HepG2 (cell line): Measurements from ENCODE around the gene LUZP1. TPM values are rescaled to one million over a fixed set of nuclear protein-coding genes. Genes with fewer than 3 reads are reported as not detected.

Source experiments
- ATAC-seq: fragments of 200-7000 bp; cut with Tn5 transposase; 3 replicates; pipeline ENCODE4 v1.9.1; 2020; ENCODE audit warnings: mild to moderate bottlenecking, moderate library complexity
- BruUV-seq: library from RNA; stranded (reverse); fragments of 400-500 nt; replicated peaks from 2 replicates; lab custom pipeline; 2021; lab: Mats Ljungman, UMichigan
- CTCF ChIA-PET: fragments of 300-600 bp; formaldehyde crosslinking; extraction: SDS; loops from one replicate; lab custom pipeline; 2021; ENCODE audit warnings: low total read pairs, inconsistent platforms, low intra/inter-chr PET ratio; lab: Yijun Ruan, JAX
- POLR2A ChIA-PET: fragments of 350-600 bp; sonication (Branson Sonifier 250); formaldehyde crosslinking; loops from one replicate; lab custom pipeline; 2020; ENCODE audit warnings: antibody characterized with exemption, inconsistent platforms; lab: Yijun Ruan, JAX
- DNase-seq: peaks from one replicate; pipeline ENCODE4 v3.0.0-alpha.2; 2015; ENCODE audit warnings: low spot score
- FAIRE-seq: peaks from 3 replicates; lab custom pipeline; 2011; peaks lifted over from hg19 to GRCh38; lab: Jason Lieb, UNC
- H2AFZ ChIP-seq: one replicate; pipeline ENCODE4 v1.6.1; 2011; ENCODE audit warnings: low read length, inconsistent platforms
- H3K27ac ChIP-seq: fragments of 300-600 bp; 3 replicates; pipeline ENCODE4 v1.8.0; 2011; ENCODE audit warnings: mixed run types, mild to moderate bottlenecking, mixed read lengths, low read length, inconsistent platforms; ENCODE audit not compliant: insufficient read depth; ENCODE audit errors: extremely low read length
- H3K27me3 ChIP-seq, 2 experiments: fragments of 200-600 bp in 1 of 2; 2 replicates in 1 of 2; 3 replicates in 1 of 2; pipeline versions ENCODE4 v1.6.0 to v1.8.0; 2011; ENCODE audit warnings: low read length in 2 of 2, mild to moderate bottlenecking in 2 of 2, moderate library complexity in 2 of 2, inconsistent platforms in 1 of 2; ENCODE audit not compliant: insufficient read depth in 2 of 2, control insufficient read depth in 1 of 2
- H3K36me3 ChIP-seq, 2 experiments: fragments of 200-600 bp in 1 of 2; replicated peaks in 1 of 2; 2 replicates in 1 of 2; 3 replicates in 1 of 2; pipeline versions ENCODE4 v1.5.1 to v1.8.0; 2011; ENCODE audit warnings: low read length in 2 of 2, inconsistent platforms in 1 of 2; ENCODE audit not compliant: insufficient read depth in 2 of 2, control insufficient read depth in 1 of 2
- H3K4me1 ChIP-seq: 2 replicates; pipeline ENCODE4 v1.5.1; 2012; ENCODE audit warnings: low read length, inconsistent platforms; ENCODE audit not compliant: insufficient read depth
- H3K4me2 ChIP-seq: 2 replicates; pipeline ENCODE4 v1.6.0; 2011; ENCODE audit warnings: low read depth, low read length, inconsistent platforms
- H3K4me3 ChIP-seq, 3 experiments: fragments of 200-600 bp in 1 of 3; sonication (generic), shearing (Covaris generic) in 1 of 3; replicated peaks in 1 of 3; 2 replicates each; pipeline ENCODE4 v1.5.1; 2011 to 2016; ENCODE audit warnings: low read length in 3 of 3, inconsistent platforms in 2 of 3, low read depth in 2 of 3, mild to moderate bottlenecking in 2 of 3, control low read depth in 1 of 3, mixed read lengths in 1 of 3; ENCODE audit not compliant: insufficient read depth in 1 of 3
- H3K79me2 ChIP-seq: one replicate; pipeline ENCODE4 v1.6.1; 2011; ENCODE audit warnings: low read length, inconsistent platforms; ENCODE audit not compliant: insufficient read depth
- H3K9ac ChIP-seq: 2 replicates; pipeline ENCODE4 v1.6.0; 2011; ENCODE audit warnings: mild to moderate bottlenecking, low read depth, low read length, inconsistent platforms; ENCODE audit not compliant: insufficient read depth
- H3K9me3 ChIP-seq: 2 replicates; pipeline ENCODE4 v1.5.1; 2012; ENCODE audit warnings: mild to moderate bottlenecking, low read length
- H4K20me1 ChIP-seq: 2 replicates; pipeline ENCODE4 v1.6.0; 2011; ENCODE audit warnings: inconsistent platforms, mild to moderate bottlenecking, low read length, moderate library complexity; ENCODE audit not compliant: insufficient read depth
- CREB1 ChIP-seq, 2 experiments: fragments of 450-650 bp in 1 of 2; IDR thresholded peaks; 2 replicates each; pipeline ENCODE4 v1.6.1; 2016 to 2017; ENCODE audit warnings: control low read depth in 1 of 2, mild to moderate bottlenecking in 1 of 2, missing compliant biosample characterization in 1 of 2, missing genetic modification characterization in 1 of 2
- ELF1 ChIP-seq: sonication (generic); formaldehyde crosslinking; IDR thresholded peaks from 2 replicates; pipeline ENCODE4 v1.4.0; 2020; ENCODE audit warnings: missing genetic modification reagents
- HDAC2 ChIP-seq: sonication (generic); formaldehyde crosslinking; IDR thresholded peaks from 2 replicates; pipeline ENCODE4 v1.4.0; 2020; ENCODE audit warnings: missing genetic modification reagents
- KDM5B ChIP-seq: sonication (generic); formaldehyde crosslinking; IDR thresholded peaks from 2 replicates; pipeline ENCODE4 v1.4.0; 2020; ENCODE audit warnings: missing genetic modification reagents, mild to moderate bottlenecking, borderline replicate concordance
- PAF1 ChIP-seq: IDR thresholded peaks from 2 replicates; pipeline ENCODE4 v1.6.1; 2016; ENCODE audit warnings: missing genetic modification reagents, missing compliant biosample characterization
- SIN3A ChIP-seq: IDR thresholded peaks from 2 replicates; pipeline ENCODE4 v1.6.1; 2011; ENCODE audit warnings: low read depth, mild to moderate bottlenecking, control low read depth, low read length, borderline replicate concordance
- ZNF12 ChIP-seq: sonication (generic); formaldehyde crosslinking; IDR thresholded peaks from 2 replicates; pipeline ENCODE4 v1.5.0; 2020; ENCODE audit warnings: missing genetic modification reagents
- ZNF225 ChIP-seq: sonication (generic); formaldehyde crosslinking; IDR thresholded peaks from 2 replicates; pipeline ENCODE4 v1.4.0; 2020; ENCODE audit warnings: mild to moderate bottlenecking, missing genetic modification reagents
- ZNF30 ChIP-seq: sonication (generic); formaldehyde crosslinking; IDR thresholded peaks from 2 replicates; pipeline ENCODE4 v1.5.0; 2020; ENCODE audit warnings: mild to moderate bottlenecking, missing genetic modification reagents
- ZNF777 ChIP-seq: sonication (generic); formaldehyde crosslinking; IDR thresholded peaks from 2 replicates; pipeline ENCODE4 v1.4.0; 2020; ENCODE audit warnings: missing genetic modification reagents
- ZUFSP ChIP-seq: sonication (generic); formaldehyde crosslinking; IDR thresholded peaks from 2 replicates; pipeline ENCODE4 v1.9.0; 2021; ENCODE audit warnings: missing genetic modification reagents, mild to moderate bottlenecking, borderline replicate concordance
- WGBS: methylation state at CpG from one replicate; pipeline ENCODE4 v1.1.6; 2017; ENCODE audit warnings: low lambda C conversion rate; 5-methylcytosine and 5-hydroxymethylcytosine counted together
- in situ Hi-C: cut with HindIII; loops from 2 replicates; pipeline ENCODE4 v1.10.0; 2017; ENCODE audit warnings: low pct_unique_long_range_greater_than_20kb; ENCODE audit not compliant: extremely low pct_ligation_motif_present
- intact Hi-C: fragments of 100-400 bp; cut with micrococcal nuclease; formaldehyde crosslinking; loops from one replicate; pipeline ENCODE4 v1.10.0; 2022; ENCODE audit not compliant: unreplicated experiment
- polyA plus RNA-seq, 8 experiments: library from polyadenylated mRNA; depleted of rRNA in 3 of 8; stranded (reverse) in 7 of 8; unstranded in 1 of 8; fragments of >200 nt; fragmentation: Illumina TruSeq in 4 of 8; extraction: Trizol in 4 of 8; gene quantifications; 2 replicates each; pipeline versions ENCODE4 v1.2.1 to v1.2.3, GENCODE V29; 2011 to 2016; ENCODE audit warnings: low read depth in 4 of 8, missing spikeins in 1 of 8, mixed read lengths in 1 of 8; ENCODE audit not compliant: insufficient read depth in 1 of 8
- total RNA-seq, 5 experiments: library from RNA; depleted of rRNA; stranded (reverse); fragments of >200 nt; fragmentation: Illumina TruSeq; extraction: Trizol; gene quantifications; 2 replicates each; pipeline ENCODE4 v1.2.3, GENCODE V29; 2016; ENCODE audit warnings: low read depth in 1 of 5
- TF ChIP-seq, protein P1 (sequence below): IDR thresholded peaks from 2 replicates; pipeline ENCODE4 v1.6.1; 2016; ENCODE audit warnings: mild to moderate bottlenecking
- TF ChIP-seq, protein P2 (sequence below): fragments of 450-650 bp; IDR thresholded peaks from 2 replicates; pipeline ENCODE4 v1.6.1; 2016
- TF ChIP-seq, protein P3 (sequence below): sonication (generic); formaldehyde crosslinking; IDR thresholded peaks from 2 replicates; pipeline ENCODE4 v1.4.0; 2020; ENCODE audit warnings: mild to moderate bottlenecking, missing genetic modification reagents
- TF ChIP-seq, protein P4 (sequence below): sonication (generic); formaldehyde crosslinking; IDR thresholded peaks from 2 replicates; pipeline ENCODE4 v1.4.0; 2020; ENCODE audit warnings: mild to moderate bottlenecking, missing genetic modification reagents

Gene LUZP1
- total and polyA plus RNA-seq, 2 of the 13 experiments (the other 11 are each of a cell fraction or from before 2014, with no cell fraction given) = 6.9 to 12.7 TPM

DNA sequence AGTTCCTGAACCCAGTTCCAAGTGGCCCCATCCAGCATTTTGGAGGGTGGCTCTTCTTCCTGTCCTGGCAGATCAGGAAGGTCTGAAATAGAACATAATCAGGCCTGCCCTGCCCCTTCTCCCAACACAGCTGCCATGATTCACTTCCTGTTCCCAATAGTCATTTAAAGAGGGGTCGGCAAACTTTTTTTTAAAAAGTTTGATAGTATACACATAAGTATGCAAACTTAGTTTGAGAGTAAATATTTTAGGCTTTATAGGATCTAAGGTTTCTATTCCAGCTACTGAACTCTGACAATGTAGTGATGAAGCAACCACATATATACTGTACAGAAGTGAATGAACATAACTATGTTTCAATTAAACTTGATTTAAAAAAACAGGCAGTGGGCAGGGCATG is 66.4 kb downstream of the LUZP1 start:
- DNase-seq = no peak
- TF ChIP-seq SIN3A (no peak), CREB1 (IDR thresholded peaks at IDR 0.05) (no peak), CREB1 (CRISPR knock-in tag; IDR thresholded peaks at IDR 0.05) (no peak), PAF1 (CRISPR knock-in tag) (no peak), ZNF12 (no peak), ZUFSP (CRISPR knock-in tag) (no peak), ZNF225 (CRISPR knock-in tag) (no peak), KDM5B (CRISPR knock-in tag) (no peak), ZNF30 (CRISPR knock-in tag) (no peak), HDAC2 (CRISPR knock-in tag) (no peak), ELF1 (CRISPR knock-in tag) (no peak), ZNF777 (no peak)
- TF ChIP-seq, protein P1, sequence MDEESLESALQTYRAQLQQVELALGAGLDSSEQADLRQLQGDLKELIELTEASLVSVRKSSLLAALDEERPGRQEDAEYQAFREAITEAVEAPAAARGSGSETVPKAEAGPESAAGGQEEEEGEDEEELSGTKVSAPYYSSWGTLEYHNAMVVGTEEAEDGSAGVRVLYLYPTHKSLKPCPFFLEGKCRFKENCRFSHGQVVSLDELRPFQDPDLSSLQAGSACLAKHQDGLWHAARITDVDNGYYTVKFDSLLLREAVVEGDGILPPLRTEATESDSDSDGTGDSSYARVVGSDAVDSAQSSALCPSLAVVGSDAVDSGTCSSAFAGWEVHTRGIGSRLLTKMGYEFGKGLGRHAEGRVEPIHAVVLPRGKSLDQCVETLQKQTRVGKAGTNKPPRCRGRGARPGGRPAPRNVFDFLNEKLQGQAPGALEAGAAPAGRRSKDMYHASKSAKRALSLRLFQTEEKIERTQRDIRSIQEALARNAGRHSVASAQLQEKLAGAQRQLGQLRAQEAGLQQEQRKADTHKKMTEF (CRISPR knock-in tag) = no peak
- TF ChIP-seq, protein P2, sequence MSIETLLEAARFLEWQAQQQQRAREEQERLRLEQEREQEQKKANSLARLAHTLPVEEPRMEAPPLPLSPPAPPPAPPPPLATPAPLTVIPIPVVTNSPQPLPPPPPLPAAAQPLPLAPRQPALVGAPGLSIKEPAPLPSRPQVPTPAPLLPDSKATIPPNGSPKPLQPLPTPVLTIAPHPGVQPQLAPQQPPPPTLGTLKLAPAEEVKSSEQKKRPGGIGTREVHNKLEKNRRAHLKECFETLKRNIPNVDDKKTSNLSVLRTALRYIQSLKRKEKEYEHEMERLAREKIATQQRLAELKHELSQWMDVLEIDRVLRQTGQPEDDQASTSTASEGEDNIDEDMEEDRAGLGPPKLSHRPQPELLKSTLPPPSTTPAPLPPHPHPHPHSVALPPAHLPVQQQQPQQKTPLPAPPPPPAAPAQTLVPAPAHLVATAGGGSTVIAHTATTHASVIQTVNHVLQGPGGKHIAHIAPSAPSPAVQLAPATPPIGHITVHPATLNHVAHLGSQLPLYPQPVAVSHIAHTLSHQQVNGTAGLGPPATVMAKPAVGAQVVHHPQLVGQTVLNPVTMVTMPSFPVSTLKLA = no peak
- TF ChIP-seq, protein P3, sequence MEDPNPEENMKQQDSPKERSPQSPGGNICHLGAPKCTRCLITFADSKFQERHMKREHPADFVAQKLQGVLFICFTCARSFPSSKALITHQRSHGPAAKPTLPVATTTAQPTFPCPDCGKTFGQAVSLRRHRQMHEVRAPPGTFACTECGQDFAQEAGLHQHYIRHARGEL = no peak
- TF ChIP-seq, protein P4, sequence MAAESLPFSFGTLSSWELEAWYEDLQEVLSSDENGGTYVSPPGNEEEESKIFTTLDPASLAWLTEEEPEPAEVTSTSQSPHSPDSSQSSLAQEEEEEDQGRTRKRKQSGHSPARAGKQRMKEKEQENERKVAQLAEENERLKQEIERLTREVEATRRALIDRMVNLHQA (CRISPR knock-in tag) = no peak
- intact Hi-C loops (no loop called here), in situ Hi-C loops (loop anchor here (10.0 kb wide), 1 partner anchor 173 kb away; no protein-coding TSS in a partner anchor)
- H3K4me1 ChIP-seq = peaks cover 38% of the 10 kb centered on the region
- FAIRE-seq = no peak
- ChIA-PET POLR2A (interaction anchor here (1.1 kb wide), 1 partner anchor 82 kb away, joined by 3 read pairs; no protein-coding TSS in a partner anchor), CTCF (interaction anchor here (1.3 kb wide), 1 partner anchor 80 kb away, joined by 4 read pairs; no protein-coding TSS in a partner anchor)
- no peaks in the 10 kb centered on the region for H3K9me3 ChIP-seq
- no peak overlapping the region for H2AFZ ChIP-seq
- no peak for ATAC-seq
- peaks cover 0 to 8% of the 10 kb centered on the region in 2 experiments; a peak in 3 of 5 replicates for H3K36me3 ChIP-seq
- no peak overlapping the region for H3K4me3 ChIP-seq
- peaks cover 4% of the 10 kb centered on the region for H4K20me1 ChIP-seq
- 67% methylated on average over 1 of the region's 1 CpG for WGBS
- H3K79me2 ChIP-seq = no peaks in the 10 kb centered on the region
- no peak overlapping the region for H3K9ac ChIP-seq
- no peak overlapping the region for H3K4me2 ChIP-seq
- no peak overlapping the region for H3K27ac ChIP-seq
- BruUV-seq = no TSS peak
- H3K27me3 ChIP-seq = no peaks in the 10 kb centered on the region
